SK-N-SH treated with all-trans-retinoic acid at 6 μM for 48 hours (cell line): ENCODE data around the gene SLC35E1.

Source experiments
- ATAC-seq: fragments of 200-7000 bp; cut with Tn5 transposase; 3 replicates; pipeline ENCODE4 v1.9.1; 2020; ENCODE audit warnings: mild to moderate bottlenecking, moderate library complexity
- ARNTL ChIP-seq: fragments of 450-650 bp; formaldehyde crosslinking; IDR thresholded peaks from 2 replicates; pipeline ENCODE4 v1.5.0; 2020; ENCODE audit warnings: low read depth, mild to moderate bottlenecking, moderate library complexity, borderline replicate concordance
- BACH2 ChIP-seq: fragments of 250-450 bp; sonication (Bioruptor Pico); IDR thresholded peaks from 2 replicates; pipeline ENCODE4 v1.9.0; 2021; ENCODE audit warnings: mild to moderate bottlenecking, borderline replicate concordance
- CSDC2 ChIP-seq: fragments of 250-450 bp; sonication (Bioruptor Pico); IDR thresholded peaks from 2 replicates; pipeline ENCODE4 v1.5.0; 2020; ENCODE audit warnings: mild to moderate bottlenecking, moderate library complexity
- ESRRG ChIP-seq: fragments of 250-450 bp; sonication (Bioruptor Pico); IDR thresholded peaks from 2 replicates; pipeline ENCODE4 v1.6.1; 2021; ENCODE audit warnings: mild to moderate bottlenecking
- GLIS3 ChIP-seq: fragments of 250-450 bp; sonication (Bioruptor Pico); IDR thresholded peaks from 2 replicates; pipeline ENCODE4 v1.5.0; 2020; ENCODE audit warnings: mild to moderate bottlenecking, moderate library complexity
- ISL1 ChIP-seq: fragments of 250-450 bp; sonication (Bioruptor Pico); IDR thresholded peaks from 2 replicates; pipeline ENCODE4 v2.1.2; 2022; ENCODE audit warnings: mild to moderate bottlenecking, moderate library complexity
- OSR1 ChIP-seq: fragments of 250-450 bp; sonication (Bioruptor Pico); IDR thresholded peaks from 2 replicates; pipeline ENCODE4 v1.8.0; 2022; ENCODE audit warnings: moderate library complexity, mild to moderate bottlenecking, inconsistent platforms
- PPARA ChIP-seq: fragments of 250-450 bp; sonication (Bioruptor Pico); IDR thresholded peaks from 2 replicates; pipeline ENCODE4 v1.5.0; 2020; ENCODE audit warnings: mild to moderate bottlenecking, borderline replicate concordance
- RARB ChIP-seq: fragments of 250-450 bp; sonication (Bioruptor Pico); IDR thresholded peaks from 2 replicates; pipeline ENCODE4 v1.8.0; 2021; ENCODE audit warnings: mild to moderate bottlenecking, moderate library complexity
- SNAI2 ChIP-seq: fragments of 250-450 bp; sonication (Bioruptor Pico); IDR thresholded peaks from 2 replicates; pipeline ENCODE4 v1.5.0; 2020; ENCODE audit warnings: mild to moderate bottlenecking, moderate library complexity
- TCF4 ChIP-seq: fragments of 250-450 bp; sonication (Bioruptor Pico); IDR thresholded peaks from 2 replicates; pipeline ENCODE4 v1.8.0; 2021; ENCODE audit warnings: mild to moderate bottlenecking, moderate library complexity, borderline replicate concordance
- TOX ChIP-seq: fragments of 250-450 bp; sonication (Bioruptor Pico); IDR thresholded peaks from 2 replicates; pipeline ENCODE4 v1.8.0; 2021; ENCODE audit warnings: mild to moderate bottlenecking, moderate library complexity, borderline replicate concordance
- ZC3H10 ChIP-seq: fragments of 250-450 bp; sonication (Bioruptor Pico); IDR thresholded peaks from 2 replicates; pipeline ENCODE4 v1.5.1; 2021; ENCODE audit warnings: mild to moderate bottlenecking, moderate library complexity
- ZFP3 ChIP-seq: fragments of 250-450 bp; sonication (Bioruptor Pico); IDR thresholded peaks from 2 replicates; pipeline ENCODE4 v1.5.0; 2020; ENCODE audit warnings: mild to moderate bottlenecking, moderate library complexity
- ZFP30 ChIP-seq: fragments of 450-650 bp; formaldehyde crosslinking; IDR thresholded peaks from 2 replicates; pipeline ENCODE4 v1.5.0; 2022; ENCODE audit warnings: mild to moderate bottlenecking, moderate library complexity
- ZNF565 ChIP-seq: fragments of 450-650 bp; formaldehyde crosslinking; conservative IDR thresholded peaks from 2 replicates; pipeline ENCODE4 v1.5.0; 2020; ENCODE audit warnings: low read depth, mild to moderate bottlenecking, moderate library complexity
- ZNF70 ChIP-seq: fragments of 450-650 bp; formaldehyde crosslinking; IDR thresholded peaks from 2 replicates; pipeline ENCODE4 v1.5.0; 2020; ENCODE audit warnings: mild to moderate bottlenecking, moderate library complexity
- ZNF8 ChIP-seq: fragments of 450-650 bp; formaldehyde crosslinking; IDR thresholded peaks from 2 replicates; pipeline ENCODE4 v1.5.0; 2020; ENCODE audit warnings: mild to moderate bottlenecking, moderate library complexity
- TF ChIP-seq, protein P1 (sequence below): fragments of 250-450 bp; sonication (Bioruptor Pico); IDR thresholded peaks from 2 replicates; pipeline ENCODE4 v1.5.0; 2020; ENCODE audit warnings: mild to moderate bottlenecking, moderate library complexity
- TF ChIP-seq, protein P2 (sequence below): fragments of 250-450 bp; sonication (Bioruptor Pico); IDR thresholded peaks from 2 replicates; pipeline ENCODE4 v1.8.0; 2021; ENCODE audit warnings: low read depth, mild to moderate bottlenecking, moderate library complexity, borderline replicate concordance
- TF ChIP-seq, protein P3 (sequence below): fragments of 250-450 bp; sonication (Bioruptor Pico); IDR thresholded peaks from 2 replicates; pipeline ENCODE4 v1.8.0; 2020; ENCODE audit warnings: mild to moderate bottlenecking, moderate library complexity, borderline replicate concordance
- TF ChIP-seq, protein P4 (sequence below): fragments of 250-450 bp; sonication (Bioruptor Pico); IDR thresholded peaks from 2 replicates; pipeline ENCODE4 v1.5.1; 2021; ENCODE audit warnings: mild to moderate bottlenecking, moderate library complexity
- TF ChIP-seq, protein P5 (sequence below): fragments of 250-450 bp; sonication (Bioruptor Pico); IDR thresholded peaks from 2 replicates; pipeline ENCODE4 v1.5.1; 2020; ENCODE audit warnings: low read depth, mild to moderate bottlenecking, moderate library complexity

The SLC35E1 gene

DNA sequence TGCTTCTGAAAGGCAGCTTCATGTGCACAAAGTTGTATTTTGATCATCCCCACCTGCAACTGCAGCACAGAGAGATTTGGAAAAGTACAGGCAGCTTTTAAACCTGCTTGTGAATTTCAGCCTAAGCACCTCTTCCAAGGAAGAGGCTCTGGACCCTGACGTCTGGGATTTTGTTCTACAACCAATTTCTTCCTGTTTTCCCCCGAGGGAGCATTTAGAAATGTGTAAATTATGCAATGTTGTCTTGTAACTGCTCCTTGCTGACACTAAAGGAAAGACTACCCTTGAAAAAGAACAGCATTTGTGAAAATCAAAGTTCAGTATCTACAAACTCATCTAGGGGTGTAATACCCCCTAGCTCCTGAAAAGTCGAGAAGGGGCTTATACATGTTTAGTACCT is 40.4 kb upstream of the SLC35E1 start:
- no peak for TF ChIP-seq ESRRG (CRISPR knock-in tag)
- TF ChIP-seq, protein P1, sequence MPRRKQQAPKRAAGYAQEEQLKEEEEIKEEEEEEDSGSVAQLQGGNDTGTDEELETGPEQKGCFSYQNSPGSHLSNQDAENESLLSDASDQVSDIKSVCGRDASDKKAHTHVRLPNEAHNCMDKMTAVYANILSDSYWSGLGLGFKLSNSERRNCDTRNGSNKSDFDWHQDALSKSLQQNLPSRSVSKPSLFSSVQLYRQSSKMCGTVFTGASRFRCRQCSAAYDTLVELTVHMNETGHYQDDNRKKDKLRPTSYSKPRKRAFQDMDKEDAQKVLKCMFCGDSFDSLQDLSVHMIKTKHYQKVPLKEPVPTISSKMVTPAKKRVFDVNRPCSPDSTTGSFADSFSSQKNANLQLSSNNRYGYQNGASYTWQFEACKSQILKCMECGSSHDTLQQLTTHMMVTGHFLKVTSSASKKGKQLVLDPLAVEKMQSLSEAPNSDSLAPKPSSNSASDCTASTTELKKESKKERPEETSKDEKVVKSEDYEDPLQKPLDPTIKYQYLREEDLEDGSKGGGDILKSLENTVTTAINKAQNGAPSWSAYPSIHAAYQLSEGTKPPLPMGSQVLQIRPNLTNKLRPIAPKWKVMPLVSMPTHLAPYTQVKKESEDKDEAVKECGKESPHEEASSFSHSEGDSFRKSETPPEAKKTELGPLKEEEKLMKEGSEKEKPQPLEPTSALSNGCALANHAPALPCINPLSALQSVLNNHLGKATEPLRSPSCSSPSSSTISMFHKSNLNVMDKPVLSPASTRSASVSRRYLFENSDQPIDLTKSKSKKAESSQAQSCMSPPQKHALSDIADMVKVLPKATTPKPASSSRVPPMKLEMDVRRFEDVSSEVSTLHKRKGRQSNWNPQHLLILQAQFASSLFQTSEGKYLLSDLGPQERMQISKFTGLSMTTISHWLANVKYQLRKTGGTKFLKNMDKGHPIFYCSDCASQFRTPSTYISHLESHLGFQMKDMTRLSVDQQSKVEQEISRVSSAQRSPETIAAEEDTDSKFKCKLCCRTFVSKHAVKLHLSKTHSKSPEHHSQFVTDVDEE (CRISPR knock-in tag): no peak
- TF ChIP-seq, protein P2, sequence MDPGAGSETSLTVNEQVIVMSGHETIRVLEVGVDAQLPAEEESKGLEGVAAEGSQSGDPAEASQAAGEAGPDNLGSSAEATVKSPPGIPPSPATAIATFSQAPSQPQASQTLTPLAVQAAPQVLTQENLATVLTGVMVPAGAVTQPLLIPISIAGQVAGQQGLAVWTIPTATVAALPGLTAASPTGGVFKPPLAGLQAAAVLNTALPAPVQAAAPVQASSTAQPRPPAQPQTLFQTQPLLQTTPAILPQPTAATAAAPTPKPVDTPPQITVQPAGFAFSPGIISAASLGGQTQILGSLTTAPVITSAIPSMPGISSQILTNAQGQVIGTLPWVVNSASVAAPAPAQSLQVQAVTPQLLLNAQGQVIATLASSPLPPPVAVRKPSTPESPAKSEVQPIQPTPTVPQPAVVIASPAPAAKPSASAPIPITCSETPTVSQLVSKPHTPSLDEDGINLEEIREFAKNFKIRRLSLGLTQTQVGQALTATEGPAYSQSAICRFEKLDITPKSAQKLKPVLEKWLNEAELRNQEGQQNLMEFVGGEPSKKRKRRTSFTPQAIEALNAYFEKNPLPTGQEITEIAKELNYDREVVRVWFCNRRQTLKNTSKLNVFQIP: no peak
- no peak for TF ChIP-seq SNAI2 (CRISPR knock-in tag)
- TF ChIP-seq ISL1: no peak
- TF ChIP-seq, protein P3, sequence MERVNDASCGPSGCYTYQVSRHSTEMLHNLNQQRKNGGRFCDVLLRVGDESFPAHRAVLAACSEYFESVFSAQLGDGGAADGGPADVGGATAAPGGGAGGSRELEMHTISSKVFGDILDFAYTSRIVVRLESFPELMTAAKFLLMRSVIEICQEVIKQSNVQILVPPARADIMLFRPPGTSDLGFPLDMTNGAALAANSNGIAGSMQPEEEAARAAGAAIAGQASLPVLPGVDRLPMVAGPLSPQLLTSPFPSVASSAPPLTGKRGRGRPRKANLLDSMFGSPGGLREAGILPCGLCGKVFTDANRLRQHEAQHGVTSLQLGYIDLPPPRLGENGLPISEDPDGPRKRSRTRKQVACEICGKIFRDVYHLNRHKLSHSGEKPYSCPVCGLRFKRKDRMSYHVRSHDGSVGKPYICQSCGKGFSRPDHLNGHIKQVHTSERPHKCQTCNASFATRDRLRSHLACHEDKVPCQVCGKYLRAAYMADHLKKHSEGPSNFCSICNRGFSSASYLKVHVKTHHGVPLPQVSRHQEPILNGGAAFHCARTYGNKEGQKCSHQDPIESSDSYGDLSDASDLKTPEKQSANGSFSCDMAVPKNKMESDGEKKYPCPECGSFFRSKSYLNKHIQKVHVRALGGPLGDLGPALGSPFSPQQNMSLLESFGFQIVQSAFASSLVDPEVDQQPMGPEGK (CRISPR knock-in tag): no peak
- no peak for TF ChIP-seq TOX
- no peak for TF ChIP-seq ZNF8 (CRISPR knock-in tag)
- no peak for TF ChIP-seq RARB (CRISPR knock-in tag)
- TF ChIP-seq BACH2: no peak
- no peak for TF ChIP-seq ZFP30 (CRISPR knock-in tag)
- TF ChIP-seq ZFP3 (CRISPR knock-in tag): no peak
- TF ChIP-seq, protein P4, sequence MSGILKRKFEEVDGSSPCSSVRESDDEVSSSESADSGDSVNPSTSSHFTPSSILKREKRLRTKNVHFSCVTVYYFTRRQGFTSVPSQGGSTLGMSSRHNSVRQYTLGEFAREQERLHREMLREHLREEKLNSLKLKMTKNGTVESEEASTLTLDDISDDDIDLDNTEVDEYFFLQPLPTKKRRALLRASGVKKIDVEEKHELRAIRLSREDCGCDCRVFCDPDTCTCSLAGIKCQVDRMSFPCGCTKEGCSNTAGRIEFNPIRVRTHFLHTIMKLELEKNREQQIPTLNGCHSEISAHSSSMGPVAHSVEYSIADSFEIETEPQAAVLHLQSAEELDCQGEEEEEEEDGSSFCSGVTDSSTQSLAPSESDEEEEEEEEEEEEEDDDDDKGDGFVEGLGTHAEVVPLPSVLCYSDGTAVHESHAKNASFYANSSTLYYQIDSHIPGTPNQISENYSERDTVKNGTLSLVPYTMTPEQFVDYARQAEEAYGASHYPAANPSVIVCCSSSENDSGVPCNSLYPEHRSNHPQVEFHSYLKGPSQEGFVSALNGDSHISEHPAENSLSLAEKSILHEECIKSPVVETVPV (CRISPR knock-in tag): no peak
- TF ChIP-seq OSR1 (CRISPR knock-in tag): no peak
- TF ChIP-seq, protein P5, sequence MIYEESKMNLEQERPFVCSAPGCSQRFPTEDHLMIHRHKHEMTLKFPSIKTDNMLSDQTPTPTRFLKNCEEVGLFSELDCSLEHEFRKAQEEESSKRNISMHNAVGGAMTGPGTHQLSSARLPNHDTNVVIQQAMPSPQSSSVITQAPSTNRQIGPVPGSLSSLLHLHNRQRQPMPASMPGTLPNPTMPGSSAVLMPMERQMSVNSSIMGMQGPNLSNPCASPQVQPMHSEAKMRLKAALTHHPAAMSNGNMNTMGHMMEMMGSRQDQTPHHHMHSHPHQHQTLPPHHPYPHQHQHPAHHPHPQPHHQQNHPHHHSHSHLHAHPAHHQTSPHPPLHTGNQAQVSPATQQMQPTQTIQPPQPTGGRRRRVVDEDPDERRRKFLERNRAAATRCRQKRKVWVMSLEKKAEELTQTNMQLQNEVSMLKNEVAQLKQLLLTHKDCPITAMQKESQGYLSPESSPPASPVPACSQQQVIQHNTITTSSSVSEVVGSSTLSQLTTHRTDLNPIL (CRISPR knock-in tag): no peak
- no peak for TF ChIP-seq CSDC2
- no peak for TF ChIP-seq PPARA (CRISPR knock-in tag)
- TF ChIP-seq ZNF70: no peak
- TF ChIP-seq ZNF565 (CRISPR knock-in tag): no peak
- ATAC-seq: no peak

DNA sequence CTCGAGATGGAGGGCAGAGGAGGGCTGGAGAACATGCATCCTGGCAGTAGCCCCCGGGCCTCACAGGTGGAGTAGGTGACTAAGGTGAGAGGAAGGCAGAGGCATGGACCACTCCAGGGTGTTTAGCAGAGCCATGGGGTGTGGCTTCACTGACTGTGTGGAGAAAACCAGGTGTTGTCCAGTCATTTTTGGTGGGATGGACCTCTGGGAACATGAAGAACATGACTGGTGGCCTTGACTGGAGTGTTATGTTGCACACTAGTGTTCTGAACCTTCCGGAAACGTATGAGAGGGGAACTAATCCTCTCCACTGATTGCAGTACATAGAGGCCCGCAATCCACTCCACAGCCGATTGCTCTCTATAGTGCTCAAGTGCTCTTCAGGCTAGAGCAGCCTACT is 38.9 kb upstream of the SLC35E1 start:
- no peak for ATAC-seq
- TF ChIP-seq, protein P5 (CRISPR knock-in tag): no peak
- no peak for TF ChIP-seq ZNF8 (CRISPR knock-in tag)
- no peak for TF ChIP-seq OSR1 (CRISPR knock-in tag)
- TF ChIP-seq ARNTL (CRISPR knock-in tag): no peak
- TF ChIP-seq, protein P1 (CRISPR knock-in tag): no peak
- no peak for TF ChIP-seq BACH2
- TF ChIP-seq ZNF565 (CRISPR knock-in tag): no peak
- TF ChIP-seq TOX: no peak
- no peak for TF ChIP-seq RARB (CRISPR knock-in tag)
- no peak for TF ChIP-seq GLIS3 (CRISPR knock-in tag)
- TF ChIP-seq ZNF70: no peak
- TF ChIP-seq, protein P2: no peak
- no peak for TF ChIP-seq TCF4 (CRISPR knock-in tag)
- TF ChIP-seq, protein P4 (CRISPR knock-in tag): no peak
- TF ChIP-seq ZFP3 (CRISPR knock-in tag): no peak
- TF ChIP-seq CSDC2: no peak
- TF ChIP-seq ZC3H10 (CRISPR knock-in tag): no peak
